ENCODE results near the gene EIF4E3.

DNA sequence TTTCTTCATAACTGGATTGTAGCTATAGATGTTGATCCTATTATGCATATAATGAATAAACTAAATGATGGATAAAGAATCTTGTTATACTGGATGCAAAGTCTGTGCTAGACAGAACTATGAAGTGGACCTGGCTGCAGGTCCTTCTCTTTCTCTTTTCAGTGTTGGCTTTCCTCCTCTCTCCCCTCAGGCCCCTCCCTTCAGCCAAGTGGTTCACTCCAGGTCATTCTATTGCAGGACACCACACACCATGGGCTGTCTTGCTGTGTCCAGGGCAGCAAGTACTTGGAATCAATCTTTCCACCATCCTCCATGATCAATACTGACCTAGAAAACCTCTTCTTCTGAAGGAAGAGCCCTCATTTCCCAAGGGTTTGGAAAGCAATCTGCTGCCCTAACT is 20.3 kb downstream of the EIF4E3 start:
- TF ChIP-seq POLR2A (IDR thresholded peaks at IDR 0.05; ENCODE audit: low read length) (no peak), GATA1 (IDR thresholded peaks at IDR 0.05; ENCODE audit: low read depth, low read length) (no peak)

Data from erythroblast (primary cell).